ENCODE measurements around the gene HTRA2. TPM values are rescaled to one million over a fixed set of nuclear protein-coding genes. Genes with fewer than 3 reads are reported as not detected.

HTRA2 gene
- total RNA-seq, 2 experiments from 2014 or later, result 52.2 to 87.2 TPM

Other genes starting within 250 kb of the HTRA2 start
- gene SLC4A5, start 186.5 kb upstream of the HTRA2 start, total RNA-seq, result 1 to 10 TPM in 1 of 2 experiments, under 1 TPM in 1; 0.42 to 2.6 TPM
- 100 to 1,000 TPM in 1 of 2 experiments, 10 to 100 TPM in 1; 98.3 to 108 TPM for gene DCTN1, start 149.6 kb upstream of the HTRA2 start, total RNA-seq
- gene C2orf81, start 108.3 kb upstream of the HTRA2 start, total RNA-seq, result 1 to 10 TPM in 1 of 2 experiments, under 1 TPM in 1; 0.93 to 1.8 TPM
- 10 to 100 TPM; 82.7 to 84.0 TPM for gene WDR54, start 108.2 kb upstream of the HTRA2 start, total RNA-seq
- 1 to 10 TPM in 1 of 2 experiments, under 1 TPM in 1; 0.50 to 1.9 TPM for gene RTKN, start 88.0 kb upstream of the HTRA2 start, total RNA-seq
- gene INO80B, start 74.8 kb upstream of the HTRA2 start, total RNA-seq, result 10 to 100 TPM; 31.1 to 39.5 TPM
- 10 to 100 TPM; 40.5 to 46.8 TPM for gene WBP1, start 71.5 kb upstream of the HTRA2 start, total RNA-seq
- 10 to 100 TPM; 60.4 to 78.2 TPM for gene MOGS, start 64.6 kb upstream of the HTRA2 start, total RNA-seq
- 100 to 1,000 TPM in 1 of 2 experiments, 10 to 100 TPM in 1; 93.9 to 111 TPM for gene MRPL53, start 57.3 kb upstream of the HTRA2 start, total RNA-seq
- 10 to 100 TPM; 26.5 to 29.5 TPM for gene CCDC142, start 46.9 kb upstream of the HTRA2 start, total RNA-seq
- gene TTC31, start 46.9 kb upstream of the HTRA2 start, total RNA-seq, result 10 to 100 TPM; 39.4 to 48.8 TPM
- 1 to 10 TPM; 1.3 to 2.4 TPM for gene LBX2, start 30.3 kb upstream of the HTRA2 start, total RNA-seq
- 10 to 100 TPM; 15.5 to 34.0 TPM for gene PCGF1, start 22.2 kb upstream of the HTRA2 start, total RNA-seq
- gene TLX2, start 15.5 kb upstream of the HTRA2 start, total RNA-seq, result 1 to 10 TPM in 1 of 2 experiments, under 1 TPM in 1; 0.82 to 1.3 TPM
- under 1 TPM; 0.38 to 0.94 TPM for gene DQX1, start 3.7 kb upstream of the HTRA2 start, total RNA-seq
- gene AUP1, start 227 bp upstream of the HTRA2 start, total RNA-seq, result 100 to 1,000 TPM; 140 to 158 TPM
- 1 to 10 TPM in 1 of 2 experiments, under 1 TPM in 1; 0.76 to 1.8 TPM for gene LOXL3, start 24.0 kb downstream of the HTRA2 start, total RNA-seq
- gene DOK1, start 24.8 kb downstream of the HTRA2 start, total RNA-seq, result 10 to 100 TPM; 47.1 to 52.1 TPM
- not detected for gene M1AP, start 118.4 kb downstream of the HTRA2 start, total RNA-seq
- gene SEMA4F, start 124.3 kb downstream of the HTRA2 start, total RNA-seq, result 1 to 10 TPM; 4.1 to 6.8 TPM